Measurements from ENCODE around the gene TMBIM6. TPM values are rescaled to one million over a fixed set of nuclear protein-coding genes. Genes with fewer than 3 reads are reported as not detected.

TMBIM6 gene
- polyA plus RNA-seq, 1 donor, result 616 TPM

DNA sequence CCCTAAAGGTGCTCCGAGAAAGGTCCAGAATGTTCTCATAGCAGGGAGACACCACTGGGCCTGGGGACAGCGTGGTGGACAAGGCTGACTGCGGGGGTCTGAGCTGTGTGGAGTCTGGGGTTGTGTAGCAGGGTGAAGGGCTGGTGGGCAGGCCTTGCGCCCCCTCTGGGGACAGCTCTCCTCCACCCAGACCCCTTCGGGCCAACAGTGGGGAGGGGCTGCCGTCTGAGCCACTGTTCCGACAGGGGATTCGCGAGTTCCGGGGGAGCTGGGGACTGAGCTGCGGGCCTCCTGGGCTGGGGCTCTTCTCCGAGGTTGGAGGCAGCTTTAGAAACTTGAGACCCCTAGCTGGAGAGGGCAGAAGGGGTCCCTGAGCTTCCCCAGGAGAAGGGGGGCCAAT lies 54.8 kb downstream of the TMBIM6 start:
- no peaks in the 10 kb centered on the region for H3K9me3 ChIP-seq (ENCODE audit: control insufficient read depth, low read depth, low read length)
- no peaks in the 10 kb centered on the region for H3K27me3 ChIP-seq (ENCODE audit: control insufficient read depth, insufficient read depth, low read length)
- H3K36me3 ChIP-seq (ENCODE audit: control insufficient read depth, insufficient read depth, low read length), result peaks cover 18% of the 10 kb centered on the region
- H3K27ac ChIP-seq (ENCODE audit: low read length), result no peak overlapping the region
- no peak overlapping the region for H3K4me3 ChIP-seq (ENCODE audit: low read length)
- no peak for DNase-seq
- WGBS (ENCODE audit: insufficient coverage, low lambda C conversion rate), result no CpG with 5 or more reads among the region's 12 CpGs
- H3K4me1 ChIP-seq (ENCODE audit: control insufficient read depth, insufficient read depth, low read length), result peaks cover 7% of the 10 kb centered on the region

DNA sequence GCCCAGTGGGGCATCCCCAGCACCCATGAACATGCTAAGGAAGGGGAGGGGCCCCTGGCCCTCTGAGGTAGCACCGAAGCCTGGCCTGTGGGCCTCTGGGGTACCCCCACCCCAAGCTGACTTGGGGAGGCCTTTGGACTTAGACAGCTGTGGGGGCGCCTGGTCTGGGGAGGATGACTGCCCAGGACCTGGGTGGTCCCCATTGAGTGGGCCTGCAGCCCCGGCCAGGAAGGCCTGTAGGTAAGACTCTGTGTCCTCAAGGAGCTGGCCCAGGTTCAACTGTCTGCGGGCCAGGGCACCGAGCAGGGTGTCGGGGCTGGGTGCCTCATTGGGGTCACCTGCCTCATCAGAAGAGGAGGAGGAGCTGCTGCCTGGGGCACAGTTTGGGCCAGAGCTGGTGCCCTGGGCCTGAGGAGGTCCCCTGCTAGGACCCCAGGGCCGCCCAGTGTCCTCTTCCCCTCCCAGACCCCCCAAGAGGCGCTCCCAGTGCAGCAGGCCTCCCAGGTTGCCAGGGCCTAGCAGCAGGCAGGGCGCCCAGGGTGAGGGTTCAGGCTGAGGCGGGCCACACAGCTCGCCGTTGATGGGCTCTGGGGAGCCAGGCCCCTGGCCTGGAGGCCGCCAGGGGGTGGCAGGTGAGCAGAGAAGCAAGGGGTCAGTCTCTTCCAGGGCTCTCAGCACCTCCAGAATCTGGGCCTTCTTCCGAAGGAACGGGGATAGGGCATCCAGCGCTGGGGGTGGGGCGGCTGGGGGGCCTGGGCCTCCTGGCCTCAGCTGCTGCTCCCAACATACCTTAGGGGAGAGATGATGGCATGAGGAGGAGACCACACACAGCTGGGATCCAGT lies 55.5 kb downstream of the TMBIM6 start:
- H3K9me3 ChIP-seq (ENCODE audit: control insufficient read depth, low read depth, low read length), result no peaks in the 10 kb centered on the region
- WGBS (ENCODE audit: insufficient coverage, low lambda C conversion rate), result no CpG with 5 or more reads among the region's 17 CpGs
- H3K4me3 ChIP-seq (ENCODE audit: low read length), result no peak overlapping the region
- DNase-seq, result no peak
- H3K27ac ChIP-seq (ENCODE audit: low read length), result no peak overlapping the region
- H3K4me1 ChIP-seq (ENCODE audit: control insufficient read depth, insufficient read depth, low read length), result peaks cover 7% of the 10 kb centered on the region
- no peaks in the 10 kb centered on the region for H3K27me3 ChIP-seq (ENCODE audit: control insufficient read depth, insufficient read depth, low read length)
- H3K36me3 ChIP-seq (ENCODE audit: control insufficient read depth, insufficient read depth, low read length), result peaks cover 24% of the 10 kb centered on the region

DNA sequence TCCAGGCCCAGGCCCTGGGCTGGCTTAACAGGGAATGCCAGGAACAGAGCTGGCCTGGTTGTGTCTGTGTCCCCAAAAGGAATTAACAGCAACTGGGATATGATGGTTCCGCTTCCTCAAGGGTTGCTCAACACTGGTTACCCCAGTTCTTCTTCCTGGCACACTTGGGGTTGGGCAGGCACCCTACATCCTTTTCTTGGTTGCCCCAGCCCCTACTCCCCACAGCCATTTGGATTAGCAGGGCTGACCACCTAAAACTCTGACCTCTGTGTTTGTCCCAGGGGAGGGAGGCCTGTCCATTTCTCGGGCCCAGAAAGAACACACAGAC lies 56.1 kb downstream of the TMBIM6 start:
- peaks cover 7% of the 10 kb centered on the region for H3K4me1 ChIP-seq (ENCODE audit: control insufficient read depth, insufficient read depth, low read length)
- H3K36me3 ChIP-seq (ENCODE audit: control insufficient read depth, insufficient read depth, low read length), result peaks cover 24% of the 10 kb centered on the region
- H3K4me3 ChIP-seq (ENCODE audit: low read length), result no peak overlapping the region
- no peaks in the 10 kb centered on the region for H3K27me3 ChIP-seq (ENCODE audit: control insufficient read depth, insufficient read depth, low read length)
- no peaks in the 10 kb centered on the region for H3K9me3 ChIP-seq (ENCODE audit: control insufficient read depth, low read depth, low read length)
- no peak overlapping the region for H3K27ac ChIP-seq (ENCODE audit: low read length)
- no CpG with 5 or more reads among the region's 2 CpGs for WGBS (ENCODE audit: insufficient coverage, low lambda C conversion rate)
- DNase-seq, result no peak

DNA sequence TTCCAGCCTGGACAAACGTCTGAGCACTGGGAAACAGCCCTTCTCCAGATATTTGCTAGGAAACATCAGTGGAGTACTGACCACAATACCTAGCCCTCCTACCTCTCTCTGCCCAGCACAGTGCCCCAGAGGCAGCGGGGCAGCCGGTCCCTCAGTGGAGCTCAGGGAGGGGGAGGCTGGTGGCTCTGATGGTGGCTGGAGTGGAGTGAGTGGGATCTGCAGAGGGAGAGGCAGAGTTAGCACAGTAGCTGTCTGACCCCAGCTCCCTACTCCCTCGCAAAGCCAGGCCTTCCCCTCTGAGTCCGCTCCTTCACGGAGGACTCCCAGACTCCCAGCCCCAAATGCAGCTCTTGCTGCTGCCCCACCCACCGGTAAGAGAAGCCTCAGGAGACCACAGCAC lies 56.9 kb downstream of the TMBIM6 start:
- no peaks in the 10 kb centered on the region for H3K9me3 ChIP-seq (ENCODE audit: control insufficient read depth, low read depth, low read length)
- no CpG with 5 or more reads among the region's 7 CpGs for WGBS (ENCODE audit: insufficient coverage, low lambda C conversion rate)
- no peaks in the 10 kb centered on the region for H3K27me3 ChIP-seq (ENCODE audit: control insufficient read depth, insufficient read depth, low read length)
- peaks cover 32% of the 10 kb centered on the region for H3K36me3 ChIP-seq (ENCODE audit: control insufficient read depth, insufficient read depth, low read length)
- no peak overlapping the region for H3K4me3 ChIP-seq (ENCODE audit: low read length)
- peaks cover 7% of the 10 kb centered on the region for H3K4me1 ChIP-seq (ENCODE audit: control insufficient read depth, insufficient read depth, low read length)
- no peak overlapping the region for H3K27ac ChIP-seq (ENCODE audit: low read length)
- DNase-seq, result no peak

DNA sequence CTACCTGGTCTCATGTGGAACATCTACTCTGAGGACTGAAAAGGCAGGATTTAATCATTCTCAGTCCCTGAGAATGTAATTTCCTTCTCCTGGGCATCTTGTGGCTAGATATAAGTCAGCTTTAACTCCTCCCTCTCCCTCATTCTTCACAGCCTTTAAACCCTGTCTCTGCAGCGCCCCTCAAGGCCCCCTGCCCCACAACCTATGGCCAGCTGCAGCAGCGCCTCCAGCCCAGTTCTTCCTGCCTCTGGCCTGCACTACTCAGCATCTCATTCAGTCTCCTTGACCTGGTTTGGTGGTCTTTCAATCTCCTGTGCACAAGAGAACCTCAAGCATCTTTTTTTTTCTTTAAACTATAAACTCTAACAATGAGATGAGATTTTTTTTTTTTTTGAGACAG lies 57.6 kb downstream of the TMBIM6 start:
- H3K9me3 ChIP-seq (ENCODE audit: control insufficient read depth, low read depth, low read length), result no peaks in the 10 kb centered on the region
- peaks cover 7% of the 10 kb centered on the region for H3K4me1 ChIP-seq (ENCODE audit: control insufficient read depth, insufficient read depth, low read length)
- H3K27ac ChIP-seq (ENCODE audit: low read length), result no peak overlapping the region
- no peaks in the 10 kb centered on the region for H3K27me3 ChIP-seq (ENCODE audit: control insufficient read depth, insufficient read depth, low read length)
- peaks cover 39% of the 10 kb centered on the region for H3K36me3 ChIP-seq (ENCODE audit: control insufficient read depth, insufficient read depth, low read length)
- no peak for DNase-seq
- WGBS (ENCODE audit: insufficient coverage, low lambda C conversion rate), result no CpG with 5 or more reads among the region's 2 CpGs
- H3K4me3 ChIP-seq (ENCODE audit: low read length), result no peak overlapping the region

DNA sequence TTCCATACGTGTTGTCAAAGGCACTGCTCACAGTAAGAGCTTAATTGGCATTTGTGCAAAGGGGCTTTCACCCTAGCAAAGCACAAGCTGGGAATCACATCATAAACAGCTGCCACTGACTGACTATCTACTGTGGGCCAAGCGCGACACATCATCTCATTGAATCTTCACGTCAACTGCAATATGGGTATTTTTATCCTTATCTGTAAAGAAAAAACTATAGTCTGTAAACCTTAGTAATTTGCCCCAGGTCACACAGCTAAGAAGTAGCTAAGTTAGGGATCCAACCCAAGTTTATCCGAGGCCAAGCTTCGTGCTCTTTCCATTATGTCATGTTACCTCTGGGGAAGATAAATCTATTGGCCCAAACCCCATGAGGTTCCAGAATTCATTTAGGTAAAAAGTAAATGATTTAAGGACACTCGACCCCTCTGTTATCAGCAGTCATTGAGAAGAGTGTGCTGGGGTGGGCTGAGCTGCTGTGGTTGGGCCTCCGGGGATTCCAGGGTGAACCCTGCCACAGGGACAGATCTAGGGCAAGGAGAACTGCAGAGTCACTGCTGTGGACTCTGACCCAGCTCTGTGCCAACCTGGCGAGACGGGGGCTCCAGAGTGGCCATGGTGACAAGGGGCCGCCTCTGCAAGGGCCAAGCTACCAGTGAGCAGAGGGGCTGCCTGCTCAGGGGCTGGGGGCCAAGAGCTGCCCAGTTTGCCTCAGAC lies 59.2 kb downstream of the TMBIM6 start:
- no peaks in the 10 kb centered on the region for H3K27me3 ChIP-seq (ENCODE audit: control insufficient read depth, insufficient read depth, low read length)
- H3K4me1 ChIP-seq (ENCODE audit: control insufficient read depth, insufficient read depth, low read length), result peaks cover 7% of the 10 kb centered on the region
- H3K27ac ChIP-seq (ENCODE audit: low read length), result no peak overlapping the region
- no CpG with 5 or more reads among the region's 11 CpGs for WGBS (ENCODE audit: insufficient coverage, low lambda C conversion rate)
- no peak overlapping the region for H3K4me3 ChIP-seq (ENCODE audit: low read length)
- peak; percentile 52 to 59 for DNase-seq
- no peaks in the 10 kb centered on the region for H3K9me3 ChIP-seq (ENCODE audit: control insufficient read depth, low read depth, low read length)
- peaks cover 44% of the 10 kb centered on the region for H3K36me3 ChIP-seq (ENCODE audit: control insufficient read depth, insufficient read depth, low read length)

DNA sequence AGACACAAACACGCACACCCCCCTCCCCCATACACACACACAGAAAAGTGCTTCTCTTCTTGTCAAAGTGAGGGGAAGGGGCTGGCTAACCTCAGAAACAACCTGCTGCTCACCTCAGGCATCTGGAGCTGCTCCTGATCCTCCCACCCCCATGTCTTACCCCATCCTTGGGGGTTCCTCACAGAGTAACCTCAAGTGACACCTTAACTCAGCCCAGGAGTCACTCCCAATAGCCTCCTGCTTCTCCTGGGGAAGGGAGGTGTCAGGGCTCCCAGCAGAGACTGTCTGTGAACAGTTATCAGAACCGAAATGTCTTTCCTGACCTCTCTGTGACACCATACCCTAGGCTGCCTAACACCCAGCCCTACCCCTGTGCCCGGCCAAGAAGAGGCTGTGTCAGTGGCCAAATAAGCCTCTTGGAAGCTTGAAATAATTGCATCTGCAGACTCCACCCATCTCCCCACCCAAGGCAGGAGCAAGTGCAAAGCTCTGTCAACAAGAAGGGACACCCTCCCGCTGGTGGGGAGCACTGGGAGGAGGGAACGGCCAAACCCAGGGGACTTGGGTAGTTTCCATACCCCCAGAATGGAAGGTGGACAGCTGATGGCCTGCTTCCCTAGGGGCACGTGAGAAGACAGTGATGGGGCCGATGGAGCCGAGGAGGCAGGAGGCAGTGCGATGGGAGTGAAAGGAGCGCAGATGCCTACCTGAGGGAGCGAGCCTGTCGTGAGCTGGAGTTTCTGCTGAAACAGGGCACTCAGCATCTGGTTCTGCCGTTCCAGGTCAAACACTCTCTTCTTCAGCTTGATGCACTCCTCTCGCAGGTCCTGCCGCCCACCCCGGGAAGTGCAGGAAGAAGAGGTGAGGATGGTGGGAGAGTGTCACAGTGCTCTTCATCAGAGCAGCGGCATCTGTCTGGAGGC lies 60.0 kb downstream of the TMBIM6 start:
- DNase-seq, result no peak
- H3K9me3 ChIP-seq (ENCODE audit: control insufficient read depth, low read depth, low read length), result no peaks in the 10 kb centered on the region
- WGBS (ENCODE audit: insufficient coverage, low lambda C conversion rate), result no CpG with 5 or more reads among the region's 17 CpGs
- H3K27me3 ChIP-seq (ENCODE audit: control insufficient read depth, insufficient read depth, low read length), result no peaks in the 10 kb centered on the region
- peaks cover 7% of the 10 kb centered on the region for H3K4me1 ChIP-seq (ENCODE audit: control insufficient read depth, insufficient read depth, low read length)
- H3K27ac ChIP-seq (ENCODE audit: low read length), result no peak overlapping the region
- H3K36me3 ChIP-seq (ENCODE audit: control insufficient read depth, insufficient read depth, low read length), result peaks cover 44% of the 10 kb centered on the region
- H3K4me3 ChIP-seq (ENCODE audit: low read length), result no peak overlapping the region

DNA sequence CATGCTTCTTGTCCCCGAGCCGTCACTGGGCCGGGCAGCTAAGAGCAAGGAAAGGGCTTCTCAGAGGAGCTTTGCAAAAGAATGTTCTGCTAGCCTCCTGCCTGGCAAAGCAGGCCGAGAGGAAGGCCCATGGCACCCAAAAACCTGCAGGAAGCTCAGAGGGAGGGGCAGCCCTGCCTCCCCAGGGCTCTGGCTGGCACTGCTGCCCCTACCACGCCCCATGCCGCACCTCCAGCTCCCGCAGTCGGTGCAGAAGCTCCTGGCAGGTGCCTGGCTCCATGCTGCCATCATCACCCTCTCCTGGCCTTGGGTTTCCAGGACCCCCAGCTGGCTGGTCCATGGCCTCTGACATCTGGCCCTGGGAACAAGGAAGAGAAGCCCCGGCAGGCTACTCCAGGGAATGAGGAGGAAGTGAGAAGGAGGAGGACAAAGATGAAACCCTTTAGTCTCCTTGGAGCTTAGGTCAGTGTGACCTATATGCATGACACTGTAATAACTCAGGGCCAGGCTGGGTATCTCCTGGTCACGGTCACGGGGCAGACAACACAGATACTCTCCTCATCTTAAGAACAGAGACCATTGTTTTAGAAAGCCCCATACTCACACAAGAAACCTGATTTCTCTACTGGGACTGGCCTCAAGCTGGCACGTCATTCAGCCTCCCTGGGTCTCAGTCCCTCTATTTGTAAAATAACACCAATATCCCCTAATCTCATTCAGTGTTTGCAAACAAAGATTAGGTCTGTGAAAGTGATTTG lies 62.5 kb downstream of the TMBIM6 start:
- peaks cover 12% of the 10 kb centered on the region for H3K4me1 ChIP-seq (ENCODE audit: control insufficient read depth, insufficient read depth, low read length)
- no peaks in the 10 kb centered on the region for H3K9me3 ChIP-seq (ENCODE audit: control insufficient read depth, low read depth, low read length)
- WGBS (ENCODE audit: insufficient coverage, low lambda C conversion rate), result no CpG with 5 or more reads among the region's 12 CpGs
- no peak overlapping the region for H3K4me3 ChIP-seq (ENCODE audit: low read length)
- H3K27me3 ChIP-seq (ENCODE audit: control insufficient read depth, insufficient read depth, low read length), result no peaks in the 10 kb centered on the region
- DNase-seq, result no peak
- H3K36me3 ChIP-seq (ENCODE audit: control insufficient read depth, insufficient read depth, low read length), result peaks cover 36% of the 10 kb centered on the region
- H3K27ac ChIP-seq (ENCODE audit: low read length), result no peak overlapping the region

DNA sequence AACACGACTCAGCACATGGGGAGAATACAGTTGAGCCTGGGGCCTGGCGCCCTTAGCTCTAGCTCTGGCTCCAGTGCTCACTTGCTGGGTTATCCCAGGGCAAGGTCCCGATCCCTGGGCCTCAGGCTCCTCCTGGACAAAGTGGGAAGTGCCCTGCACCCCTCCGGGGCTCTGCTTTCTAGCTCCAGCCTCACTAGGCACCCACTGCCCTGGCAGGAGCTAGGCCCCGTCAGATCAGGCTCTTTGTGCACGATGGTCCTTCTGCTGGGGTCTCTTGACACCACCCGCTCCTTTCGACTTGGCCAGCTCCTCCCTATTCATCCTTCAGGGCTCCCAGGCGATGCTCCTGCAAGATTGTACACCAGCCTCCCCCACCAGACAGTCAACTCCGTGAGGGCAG lies 63.5 kb downstream of the TMBIM6 start:
- Histone ChIP-seq H3K4me3 (ENCODE audit: low read length) (no peak overlapping the region), H3K27me3 (ENCODE audit: control insufficient read depth, insufficient read depth, low read length) (no peaks in the 10 kb centered on the region), H3K9me3 (ENCODE audit: control insufficient read depth, low read depth, low read length) (no peaks in the 10 kb centered on the region), H3K4me1 (ENCODE audit: control insufficient read depth, insufficient read depth, low read length) (peaks cover 12% of the 10 kb centered on the region), H3K27ac (ENCODE audit: low read length) (no peak overlapping the region), H3K36me3 (ENCODE audit: control insufficient read depth, insufficient read depth, low read length) (peaks cover 36% of the 10 kb centered on the region)
- no peak for DNase-seq
- WGBS (ENCODE audit: insufficient coverage, low lambda C conversion rate), result 100% methylated on average over 1 of the region's 10 CpGs

DNA sequence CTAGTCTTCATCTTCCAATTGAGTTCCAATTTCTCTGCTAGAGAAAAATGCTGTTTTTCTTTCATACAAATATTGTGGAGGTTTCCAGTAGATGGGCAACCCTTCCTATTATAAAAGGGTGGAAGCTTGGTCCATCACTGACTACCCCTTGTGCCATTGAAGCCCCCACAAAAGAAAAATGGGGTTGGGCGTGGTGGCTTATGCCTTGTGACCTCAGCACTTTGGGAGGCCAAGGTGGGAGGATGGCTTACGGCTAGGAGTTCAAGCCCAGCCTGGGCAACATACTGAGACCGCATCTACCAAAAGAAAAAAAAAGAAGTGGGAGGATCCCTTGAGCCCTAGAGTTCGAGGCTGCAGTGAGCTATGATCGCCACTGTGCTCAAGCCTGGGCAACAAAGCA lies 64.1 kb downstream of the TMBIM6 start:
- peaks cover 36% of the 10 kb centered on the region for H3K36me3 ChIP-seq (ENCODE audit: control insufficient read depth, insufficient read depth, low read length)
- no peak overlapping the region for H3K27ac ChIP-seq (ENCODE audit: low read length)
- H3K4me1 ChIP-seq (ENCODE audit: control insufficient read depth, insufficient read depth, low read length), result peaks cover 12% of the 10 kb centered on the region
- no CpG with 5 or more reads among the region's 5 CpGs for WGBS (ENCODE audit: insufficient coverage, low lambda C conversion rate)
- no peak for DNase-seq
- no peaks in the 10 kb centered on the region for H3K9me3 ChIP-seq (ENCODE audit: control insufficient read depth, low read depth, low read length)
- H3K27me3 ChIP-seq (ENCODE audit: control insufficient read depth, insufficient read depth, low read length), result no peaks in the 10 kb centered on the region
- no peak overlapping the region for H3K4me3 ChIP-seq (ENCODE audit: low read length)
